Transverse colon (tissue), 4 donors: ENCODE data around the gene ACTBL2. TPM values are rescaled to one million over a fixed set of nuclear protein-coding genes. Genes with fewer than 3 reads are reported as not detected.

Experiments
- DNase-seq: peaks from one replicate; pipeline ENCODE4 v3.0.0-alpha.2; 2019
- H3K27ac ChIP-seq, 4 donors: fragments of 200-600 bp; sonication (generic); 2 replicates each; pipeline ENCODE4 v1.5.1; 2016 to 2018; ENCODE audit warnings: inconsistent platforms in 4 of 4
- H3K27me3 ChIP-seq: fragments of 200-600 bp; sonication (generic); 2 replicates; pipeline ENCODE4 v1.5.1; 2017; ENCODE audit warnings: inconsistent platforms
- H3K36me3 ChIP-seq, 4 donors: fragments of 200-600 bp; sonication (generic); 2 replicates each; pipeline ENCODE4 v1.5.1; 2017 to 2019; ENCODE audit warnings: inconsistent platforms in 4 of 4
- H3K4me1 ChIP-seq, 4 donors: fragments of 200-600 bp; sonication (generic); 2 replicates each; pipeline ENCODE4 v1.5.1; 2017 to 2020; ENCODE audit warnings: inconsistent platforms in 4 of 4
- H3K4me3 ChIP-seq, 4 donors: fragments of 200-600 bp; sonication (generic); 1 replicate in 1 of 4; 2 replicates in 3 of 4; pipeline versions ENCODE4 v1.5.1 to v1.6.1; 2017 to 2019; ENCODE audit warnings: inconsistent platforms in 4 of 4
- H3K9me3 ChIP-seq, 2 donors: fragments of 200-600 bp; sonication (generic); 2 replicates each; pipeline ENCODE4 v1.5.1; 2017 to 2019; ENCODE audit warnings: inconsistent platforms in 2 of 2
- CTCF ChIP-seq, 5 experiments: fragments of 200-600 bp in 3 of 5; fragments of 450-650 bp in 2 of 5; sonication (generic) in 3 of 5; IDR thresholded peaks; 1 replicate in 2 of 5; 2 replicates in 3 of 5; pipeline ENCODE4 v1.5.1; 2016 to 2017; ENCODE audit warnings: antibody characterized with exemption in 5 of 5, inconsistent platforms in 3 of 5, mild to moderate bottlenecking in 2 of 5, moderate library complexity in 1 of 5
- EP300 ChIP-seq: sonication (generic); formaldehyde crosslinking; IDR thresholded peaks from one replicate; pipeline ENCODE4 v1.6.1; 2017; ENCODE audit warnings: antibody characterized with exemption, low read depth
- POLR2A ChIP-seq: fragments of 450-650 bp; IDR thresholded peaks from one replicate; pipeline ENCODE4 v1.6.1; 2016; ENCODE audit warnings: antibody characterized with exemption, mild to moderate bottlenecking, moderate library complexity
- POLR2AphosphoS5 ChIP-seq, 3 donors: sonication (generic); formaldehyde crosslinking; IDR thresholded peaks; one replicate each; pipeline ENCODE4 v1.6.1; 2016; ENCODE audit warnings: antibody characterized with exemption in 3 of 3
- WGBS, 2 donors: methylation state at CpG; one replicate each; pipeline ENCODE4 v1.1.5; 2018; ENCODE audit warnings: low coverage in 1 of 2; 5-methylcytosine and 5-hydroxymethylcytosine counted together
- in situ Hi-C, 4 donors: fragments of 200-750 bp; cut with MboI; loops; one replicate each; pipeline versions ENCODE4 v1.15.0 to v1.15.1; 2017; ENCODE audit warnings: low sequenced_read_pairs in 3 of 4, low pct_ligation_motif_present in 1 of 4, low pct_unique_long_range_greater_than_20kb in 1 of 4
- intact Hi-C: fragments of 100-400 bp; cut with DNase I; formaldehyde crosslinking; loops from one replicate; pipeline ENCODE4 v1.15.1; 2023; ENCODE audit warnings: low total_unique reads
- total RNA-seq, 4 donors: library from RNA; depleted of rRNA; stranded (reverse); fragments of >200 nt; gene quantifications; one replicate each; pipeline ENCODE4 v1.1.0, GENCODE V29; 2016

Gene ACTBL2
- total RNA-seq, 4 donors from 2014 or later: not detected

- no peak for DNase-seq
- H3K36me3 ChIP-seq: no peaks in the 10 kb centered on the region
- in situ Hi-C loops: no loop called here
- no peak overlapping the region for H3K4me3 ChIP-seq
- peaks cover 0 to 12% (median 4%) of the 10 kb centered on the region in 4 donors for H3K4me1 ChIP-seq
- intact Hi-C loops: no loop called here
- WGBS, 2 donors: 56 to 67% methylated on average over 2 to 3 of the region's 3 CpGs
- H3K27me3 ChIP-seq: no peaks in the 10 kb centered on the region
- TF ChIP-seq POLR2AphosphoS5 (IDR thresholded peaks at IDR 0.05): no peak
- TF ChIP-seq POLR2A: no peak
- TF ChIP-seq CTCF (IDR thresholded peaks at IDR 0.05): no peak
- TF ChIP-seq EP300: no peak
- H3K27ac ChIP-seq: no peak overlapping the region
- no peaks in the 10 kb centered on the region for H3K9me3 ChIP-seq
Observed at GRCh38 chr5:57434683-57435082, 47.9 kb downstream of the ACTBL2 start.

GRCh38 chr5:57434227-57434640 is 48.4 kb downstream of the ACTBL2 start:
- H3K4me1 ChIP-seq: peaks cover 0 to 12% (median 4%) of the 10 kb centered on the region in 4 donors
- no peaks in the 10 kb centered on the region for H3K36me3 ChIP-seq
- no peak overlapping the region for H3K4me3 ChIP-seq
- intact Hi-C loops: no loop called here
- in situ Hi-C loops: no loop called here
- no peaks in the 10 kb centered on the region for H3K27me3 ChIP-seq
- H3K9me3 ChIP-seq: no peaks in the 10 kb centered on the region
- H3K27ac ChIP-seq: no peak overlapping the region
- DNase-seq: no peak
- WGBS, 2 donors: 60% methylated on average over 1 to 2 of the region's 2 CpGs
- TF ChIP-seq EP300: no peak

- Histone ChIP-seq H3K4me3 (no peak overlapping the region), H3K36me3 (no peaks in the 10 kb centered on the region), H3K27me3 (no peaks in the 10 kb centered on the region), H3K27ac (no peak overlapping the region), H3K9me3 (no peaks in the 10 kb centered on the region), H3K4me1 (peaks cover 0 to 12% (median 4%) of the 10 kb centered on the region in 4 donors)
- DNase-seq: no peak
- intact Hi-C loops (no loop called here), in situ Hi-C loops (no loop called here)
- no peak for TF ChIP-seq POLR2A
- TF ChIP-seq POLR2AphosphoS5 (IDR thresholded peaks at IDR 0.05): no peak
- no peak for TF ChIP-seq CTCF (IDR thresholded peaks at IDR 0.05)
- WGBS, 2 donors: 86 to 100% methylated on average over 2 of the region's 2 CpGs
Observed at GRCh38 chr5:57432876-57433275, 49.7 kb downstream of the ACTBL2 start.

- in situ Hi-C loops (no loop called here), intact Hi-C loops (no loop called here)
Observed at GRCh38 chr5:57431759-57432158, 50.9 kb downstream of the ACTBL2 start.

More at GRCh38 chr5:57431759-57432158, 50.9 kb downstream of the ACTBL2 start:
- Histone ChIP-seq H3K4me3 (no peak overlapping the region), H3K36me3 (no peaks in the 10 kb centered on the region), H3K4me1 (peaks cover 0 to 12% (median 4%) of the 10 kb centered on the region in 4 donors), H3K9me3 (no peaks in the 10 kb centered on the region), H3K27me3 (no peaks in the 10 kb centered on the region), H3K27ac (no peak overlapping the region)
- WGBS, 2 donors: 80 to 82% methylated on average over 5 to 6 of the region's 6 CpGs
- DNase-seq: no peak
- TF ChIP-seq POLR2A (no peak), EP300 (no peak), CTCF (IDR thresholded peaks at IDR 0.05) (no peak), POLR2AphosphoS5 (IDR thresholded peaks at IDR 0.05) (no peak)
